GM21515 (cell line): Measurements from ENCODE around the gene DDRGK1.
"Not testable (repeated sequence)": the region's sequence is repeated elsewhere in the genome, so short reads cannot be mapped to it uniquely, and the experiment has no call there.

Source experiments
- ATAC-seq: cut with Tn5 transposase; IDR thresholded peaks from one replicate; pipeline ENCODE4 v1.9.1; 2021; ENCODE audit not compliant: unreplicated experiment

The DDRGK1 gene

GRCh38 chr20:3188823-3189413 lies 15.6 kb downstream of the DDRGK1 start:
- ATAC-seq, result no peak

- not testable (repeated sequence) for ATAC-seq
These were observed 16.6 kb downstream of the DDRGK1 start for GRCh38 chr20:3187861-3188260.

- no peak for ATAC-seq
These were observed 20.4 kb downstream of the DDRGK1 start for GRCh38 chr20:3183896-3184612.

- ATAC-seq, result not testable (repeated sequence)
These were observed 22.1 kb downstream of the DDRGK1 start for GRCh38 chr20:3182429-3182828.

GRCh38 chr20:3181270-3181669 lies 23.2 kb downstream of the DDRGK1 start:
- ATAC-seq, result no peak

GRCh38 chr20:3180319-3180718 lies 24.2 kb downstream of the DDRGK1 start:
- ATAC-seq, result no peak

- no peak for ATAC-seq
These were observed 26.6 kb downstream of the DDRGK1 start for GRCh38 chr20:3177746-3178485.

GRCh38 chr20:3175270-3175669 lies 29.2 kb downstream of the DDRGK1 start:
- ATAC-seq, result no peak

- no peak for ATAC-seq
These were observed 29.8 kb downstream of the DDRGK1 start for GRCh38 chr20:3174442-3175261.

- ATAC-seq, result peak; percentile 81
These were observed 30.7 kb downstream of the DDRGK1 start for GRCh38 chr20:3173610-3174441.

GRCh38 chr20:3172933-3173609 lies 31.4 kb downstream of the DDRGK1 start, which contains the start of gene LZTS3:
Gene LZTS3, minus strand, starts transcription at chr20:3173549. Its CDS starts 6,386 bp downstream, at chr20:3167163.
- peak; percentile 51 for ATAC-seq

- no peak for ATAC-seq
These were observed 32.2 kb downstream of the DDRGK1 start for GRCh38 chr20:3172126-3172932.

GRCh38 chr20:3171391-3172125 lies 32.9 kb downstream of the DDRGK1 start:
- ATAC-seq, result no peak

GRCh38 chr20:3168829-3169590 lies 35.5 kb downstream of the DDRGK1 start:
- ATAC-seq, result no peak

- no peak for ATAC-seq
These were observed 36.2 kb downstream of the DDRGK1 start for GRCh38 chr20:3168079-3168828.

- no peak for ATAC-seq
These were observed 36.8 kb downstream of the DDRGK1 start for GRCh38 chr20:3167738-3168078.

GRCh38 chr20:3166913-3167342 lies 37.6 kb downstream of the DDRGK1 start:
- ATAC-seq, result no peak
